GM10266 (cell line): ENCODE data around the gene SMU1.

ENCODE experiments used
- DNase-seq: peaks from one replicate; pipeline ENCODE4 v3.0.0; 2012; ENCODE audit errors: extremely low spot score
- CTCF ChIP-seq: IDR thresholded peaks from 2 replicates; pipeline ENCODE4 v1.5.1; 2012; ENCODE audit warnings: mild to moderate bottlenecking, low read depth; ENCODE audit not compliant: control insufficient read depth, insufficient read depth; ENCODE audit errors: missing control alignments

Gene SMU1

GRCh38 chr9:33117306-33117705, 40.8 kb upstream of the SMU1 start:
- TF ChIP-seq CTCF = no peak
- DNase-seq = no peak

- DNase-seq = no peak
- no peak for TF ChIP-seq CTCF
These were observed 40.4 kb upstream of the SMU1 start for GRCh38 chr9:33116860-33117259.

GRCh38 chr9:33114746-33115145, 38.3 kb upstream of the SMU1 start:
- DNase-seq = no peak
- no peak for TF ChIP-seq CTCF

GRCh38 chr9:33113799-33114547, 37.5 kb upstream of the SMU1 start:
- DNase-seq = no peak
- TF ChIP-seq CTCF = no peak

- no peak for TF ChIP-seq CTCF
- DNase-seq = no peak
These were observed 35.6 kb upstream of the SMU1 start for GRCh38 chr9:33112094-33112493.

GRCh38 chr9:33111631-33112030, 35.2 kb upstream of the SMU1 start:
- TF ChIP-seq CTCF = no peak
- DNase-seq = no peak

GRCh38 chr9:33110686-33111085, 34.2 kb upstream of the SMU1 start:
- DNase-seq = no peak
- TF ChIP-seq CTCF = no peak
